Esophagus muscularis mucosa (tissue), 4 donors: ENCODE data around the gene PCED1B. TPM values are rescaled to one million over a fixed set of nuclear protein-coding genes. Genes with fewer than 3 reads are reported as not detected.
"Not testable (repeated sequence)": the region's sequence is repeated elsewhere in the genome, so short reads cannot be mapped to it uniquely, and the experiment has no call there.

ENCODE experiments used
- DNase-seq: peaks from one replicate; pipeline ENCODE4 v3.0.0-alpha.2; 2017; ENCODE audit errors: extremely low spot score
- H3K27ac ChIP-seq, 4 donors: fragments of 200-600 bp; sonication (generic); replicated peaks in 1 of 4; 1 replicate in 3 of 4; 2 replicates in 1 of 4; pipeline ENCODE4 v1.5.1; 2016 to 2019; ENCODE audit warnings: mild to moderate bottlenecking in 1 of 4
- H3K27me3 ChIP-seq, 4 donors: fragments of 200-600 bp; sonication (generic); one replicate each; pipeline versions ENCODE4 v1.5.1 to v1.6.0; 2016 to 2019
- H3K36me3 ChIP-seq, 4 donors: fragments of 200-600 bp; sonication (generic); one replicate each; pipeline ENCODE4 v1.5.1; 2016 to 2019
- H3K4me1 ChIP-seq, 4 donors: fragments of 200-600 bp; sonication (generic); one replicate each; pipeline ENCODE4 v1.5.1; 2016 to 2019
- H3K4me3 ChIP-seq, 4 donors: fragments of 200-600 bp; sonication (generic); 1 replicate in 2 of 4; 2 replicates in 2 of 4; pipeline ENCODE4 v1.5.1; 2016 to 2019; ENCODE audit warnings: mild to moderate bottlenecking in 4 of 4, moderate library complexity in 1 of 4
- H3K9me3 ChIP-seq, 4 donors: fragments of 200-600 bp; sonication (generic); 1 replicate in 3 of 4; 2 replicates in 1 of 4; pipeline ENCODE4 v1.5.1; 2016 to 2019
- CTCF ChIP-seq, 3 experiments: fragments of 200-600 bp in 2 of 3; fragments of 450-650 bp in 1 of 3; sonication (generic) in 2 of 3; IDR thresholded peaks; one replicate each; pipeline ENCODE4 v1.5.1; 2017 to 2019; ENCODE audit warnings: antibody characterized with exemption in 3 of 3, mild to moderate bottlenecking in 2 of 3, moderate library complexity in 1 of 3
- EP300 ChIP-seq: sonication (generic); formaldehyde crosslinking; IDR thresholded peaks from one replicate; pipeline ENCODE4 v1.6.1; 2017; ENCODE audit warnings: antibody characterized with exemption
- POLR2A ChIP-seq: fragments of 450-650 bp; IDR thresholded peaks from one replicate; pipeline ENCODE4 v1.6.1; 2017; ENCODE audit warnings: antibody characterized with exemption, moderate library complexity, mild to moderate bottlenecking, low read depth
- POLR2AphosphoS5 ChIP-seq, 2 donors: sonication (generic); formaldehyde crosslinking; IDR thresholded peaks; one replicate each; pipeline ENCODE4 v1.6.1; 2017; ENCODE audit warnings: antibody characterized with exemption in 2 of 2
- WGBS: methylation state at CpG from one replicate; pipeline ENCODE4 v1.1.5; 2018; 5-methylcytosine and 5-hydroxymethylcytosine counted together
- intact Hi-C: fragments of 100-400 bp; cut with DNase I; formaldehyde crosslinking; loops from one replicate; pipeline ENCODE4 v1.15.1; 2023
- total RNA-seq, 4 donors: library from RNA; depleted of rRNA; stranded (reverse); fragments of >200 nt; gene quantifications; one replicate each; pipeline versions ENCODE4 v1.1.0 to v1.2.1, GENCODE V29; 2016

The PCED1B gene
- total RNA-seq, 4 donors from 2014 or later: 0.92 to 2.1 (median 1.1) TPM

- no peaks in the 10 kb centered on the region for H3K36me3 ChIP-seq
Observed at GRCh38 chr12:47193066-47193465, 113.6 kb downstream of the PCED1B start.

GRCh38 chr12:47194501-47194900 lies 115.1 kb downstream of the PCED1B start:
- Histone ChIP-seq H3K4me3 (no peak overlapping the region), H3K27ac (no peak overlapping the region), H3K9me3 (no peaks in the 10 kb centered on the region), H3K27me3 (no peaks in the 10 kb centered on the region), H3K36me3 (no peaks in the 10 kb centered on the region), H3K4me1 (peaks cover 0 to 12% (median 10%) of the 10 kb centered on the region in 4 donors)
- intact Hi-C loops: no loop called here
- TF ChIP-seq POLR2AphosphoS5 (IDR thresholded peaks at IDR 0.05) (no peak), POLR2A (no peak), EP300 (no peak), CTCF (IDR thresholded peaks at IDR 0.05) (no peak)
- no peak for DNase-seq
- WGBS: 31% methylated on average over 4 of the region's 4 CpGs

More at GRCh38 chr12:47193066-47193465, 113.6 kb downstream of the PCED1B start:
- H3K27ac ChIP-seq: no peak overlapping the region
- TF ChIP-seq POLR2A (no peak), EP300 (no peak), POLR2AphosphoS5 (IDR thresholded peaks at IDR 0.05) (no peak), CTCF (IDR thresholded peaks at IDR 0.05) (no peak)
- no peak overlapping the region for H3K4me3 ChIP-seq
- no peaks in the 10 kb centered on the region for H3K27me3 ChIP-seq
- 64% methylated on average over 3 of the region's 3 CpGs for WGBS
- peaks cover 0 to 16% (median 12%) of the 10 kb centered on the region in 4 donors for H3K4me1 ChIP-seq
- DNase-seq: no peak
- intact Hi-C loops: no loop called here
- no peaks in the 10 kb centered on the region for H3K9me3 ChIP-seq

- no peak for TF ChIP-seq EP300
- no peak for TF ChIP-seq POLR2AphosphoS5 (IDR thresholded peaks at IDR 0.05)
- no peak for TF ChIP-seq CTCF (IDR thresholded peaks at IDR 0.05)
- no peak for TF ChIP-seq POLR2A
- H3K36me3 ChIP-seq: no peaks in the 10 kb centered on the region
- H3K27ac ChIP-seq: no peak overlapping the region
- peaks cover 0 to 5% (median 0%) of the 10 kb centered on the region in 4 donors for H3K9me3 ChIP-seq
- no peaks in the 10 kb centered on the region for H3K4me1 ChIP-seq
- no peak overlapping the region for H3K4me3 ChIP-seq
- WGBS: 70% methylated on average over 2 of the region's 2 CpGs
- DNase-seq: no peak
- no peaks in the 10 kb centered on the region for H3K27me3 ChIP-seq
- intact Hi-C loops: no loop called here
Observed at GRCh38 chr12:47200446-47200845, 121.0 kb downstream of the PCED1B start.

DNA sequence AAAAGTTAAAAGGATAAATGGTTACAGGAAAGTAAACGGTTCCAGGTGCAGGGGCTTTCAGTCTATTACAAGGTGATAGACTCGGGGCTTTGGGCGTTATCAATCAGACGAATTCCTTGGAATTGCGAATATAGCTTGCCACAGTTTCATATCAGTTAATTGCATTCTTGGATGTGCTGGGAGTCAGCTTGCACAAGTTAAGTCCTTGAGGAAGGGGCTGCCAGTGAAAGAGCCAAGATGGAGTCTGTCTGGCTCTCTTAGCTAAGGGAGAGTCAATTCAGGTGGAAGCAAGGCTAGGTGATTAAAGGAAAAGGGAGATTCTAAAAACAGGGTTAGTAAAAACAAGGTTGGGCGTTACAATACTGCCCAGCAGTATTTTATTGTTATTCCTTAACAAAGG lies 121.8 kb downstream of the PCED1B start:
- H3K4me3 ChIP-seq, intact Hi-C loops, H3K4me1 ChIP-seq, H3K27me3 ChIP-seq, H3K36me3 ChIP-seq, DNase-seq, H3K27ac ChIP-seq, H3K9me3 ChIP-seq: not testable (repeated sequence)
- 91% methylated on average over 6 of the region's 6 CpGs for WGBS

GRCh38 chr12:47202176-47202575 lies 122.8 kb downstream of the PCED1B start:
- WGBS: 73% methylated on average over 2 of the region's 2 CpGs
- H3K4me3 ChIP-seq: no peak overlapping the region
- H3K36me3 ChIP-seq: no peaks in the 10 kb centered on the region
- peaks cover 0 to 5% (median 0%) of the 10 kb centered on the region in 4 donors for H3K9me3 ChIP-seq
- intact Hi-C loops: no loop called here
- no peak for TF ChIP-seq EP300
- no peak for TF ChIP-seq CTCF (IDR thresholded peaks at IDR 0.05)
- no peak for TF ChIP-seq POLR2AphosphoS5 (IDR thresholded peaks at IDR 0.05)
- H3K27ac ChIP-seq: no peak overlapping the region
- H3K4me1 ChIP-seq: no peaks in the 10 kb centered on the region
- no peaks in the 10 kb centered on the region for H3K27me3 ChIP-seq
- no peak for DNase-seq
